Gastroesophageal sphincter (tissue), 4 donors: ENCODE results near the gene TMEM255B. TPM values are rescaled to one million over a fixed set of nuclear protein-coding genes. Genes with fewer than 3 reads are reported as not detected.
A peak's percentile ranks its signal among the peaks of the same experiment; 100 is the strongest.

Source experiments
- ATAC-seq: fragments of 150-250 bp; one replicate; pipeline ENCODE4 v1.9.1; 2016; ENCODE audit warnings: mild to moderate bottlenecking, moderate library complexity
- H3K27ac ChIP-seq, 4 donors: fragments of 200-600 bp; sonication (generic) in 3 of 4; 1 replicate in 3 of 4; 2 replicates in 1 of 4; pipeline ENCODE4 v1.5.1; 2016 to 2019
- H3K27me3 ChIP-seq: fragments of 200-600 bp; sonication (generic); one replicate; pipeline ENCODE4 v1.5.1; 2019
- H3K36me3 ChIP-seq, 2 donors: fragments of 200-600 bp; sonication (generic); one replicate each; pipeline ENCODE4 v1.5.1; 2019; ENCODE audit warnings: control low read depth in 1 of 2
- H3K4me1 ChIP-seq, 3 donors: fragments of 200-600 bp; sonication (generic); 1 replicate in 2 of 3; 2 replicates in 1 of 3; pipeline ENCODE4 v1.5.1; 2016 to 2019; ENCODE audit warnings: control low read depth in 2 of 3
- H3K4me3 ChIP-seq, 2 donors: fragments of 200-600 bp; sonication (generic); one replicate each; pipeline ENCODE4 v1.5.1; 2019; ENCODE audit warnings: mild to moderate bottlenecking in 1 of 2, moderate library complexity in 1 of 2
- H3K9me3 ChIP-seq, 3 donors: fragments of 200-600 bp; sonication (generic); one replicate each; pipeline ENCODE4 v1.5.1; 2017 to 2019; ENCODE audit warnings: control low read depth in 2 of 3
- CTCF ChIP-seq, 4 experiments: fragments of 200-600 bp in 2 of 4; fragments of 450-650 bp in 2 of 4; sonication (generic) in 1 of 4; IDR thresholded peaks; one replicate each; pipeline ENCODE4 v1.5.1; 2017 to 2019; ENCODE audit warnings: antibody characterized with exemption in 4 of 4, mild to moderate bottlenecking in 2 of 4, moderate library complexity in 2 of 4
- EP300 ChIP-seq: sonication (generic); formaldehyde crosslinking; IDR thresholded peaks from one replicate; pipeline ENCODE4 v1.6.1; 2017; ENCODE audit warnings: antibody characterized with exemption, mild to moderate bottlenecking
- POLR2A ChIP-seq, 2 donors: fragments of 450-650 bp; IDR thresholded peaks; one replicate each; pipeline ENCODE4 v1.6.1; 2017; ENCODE audit warnings: antibody characterized with exemption in 2 of 2, mild to moderate bottlenecking in 2 of 2, moderate library complexity in 1 of 2
- POLR2AphosphoS5 ChIP-seq: sonication (generic); formaldehyde crosslinking; IDR thresholded peaks from one replicate; pipeline ENCODE4 v1.6.1; 2017; ENCODE audit warnings: antibody characterized with exemption
- WGBS, 2 donors: methylation state at CpG; one replicate each; pipeline ENCODE4 v1.1.5; 2018; ENCODE audit warnings: low coverage in 1 of 2; 5-methylcytosine and 5-hydroxymethylcytosine counted together
- total RNA-seq, 4 donors: library from RNA; depleted of rRNA; stranded (reverse); fragments of >200 nt; gene quantifications; one replicate each; pipeline ENCODE4 v1.1.0, GENCODE V29; 2016

Gene TMEM255B
- total RNA-seq, 4 donors from 2014 or later, result 4.9 to 13.2 (median 7.8) TPM

- WGBS, 2 donors, result 50 to 61% methylated on average over 15 of the region's 15 CpGs
- Histone ChIP-seq H3K9me3 (no peaks in the 10 kb centered on the region), H3K27me3 (no peaks in the 10 kb centered on the region), H3K36me3 (peaks cover 0 to 39% of the 10 kb centered on the region in 2 donors), H3K4me3 (no peak overlapping the region), H3K27ac (peak overlapping the region in 3 of 4 donors; percentile 90 to 97 (median 91)), H3K4me1 (peaks cover 15 to 96% (median 49%) of the 10 kb centered on the region in 3 donors)
- no peak for TF ChIP-seq POLR2AphosphoS5
- TF ChIP-seq CTCF (IDR thresholded peaks at IDR 0.05), result no peak
- TF ChIP-seq EP300, result no peak
- TF ChIP-seq POLR2A (IDR thresholded peaks at IDR 0.05), result no peak
- no peak for ATAC-seq
These were observed 82.3 kb downstream of the TMEM255B start for GRCh38 chr13:113841353-113841650.

- TF ChIP-seq POLR2A (IDR thresholded peaks at IDR 0.05) (no peak), CTCF (IDR thresholded peaks at IDR 0.05) (no peak), EP300 (no peak), POLR2AphosphoS5 (no peak)
- Histone ChIP-seq H3K9me3 (no peaks in the 10 kb centered on the region), H3K27me3 (no peaks in the 10 kb centered on the region), H3K27ac (peak overlapping the region in 3 of 4 donors; percentile 26 to 91 (median 48)), H3K36me3 (peaks cover 0 to 50% of the 10 kb centered on the region in 2 donors), H3K4me3 (no peak overlapping the region), H3K4me1 (peaks cover 12 to 99% (median 40%) of the 10 kb centered on the region in 3 donors)
- ATAC-seq, result no peak
- 87% methylated on average over 3 of the region's 29 CpGs; no CpG with 5 or more reads in 1 of the 2 donors for WGBS, 2 donors
These were observed 83.5 kb downstream of the TMEM255B start for GRCh38 chr13:113842336-113843062.

- no peaks in the 10 kb centered on the region for H3K9me3 ChIP-seq
- 80% methylated on average over 1 of the region's 30 CpGs; no CpG with 5 or more reads in 1 of the 2 donors for whole genome bisulfite sequencing, 2 donors
- peaks cover 0 to 50% of the 10 kb centered on the region in 2 donors for H3K36me3 ChIP-seq
- H3K27ac ChIP-seq, result peak overlapping the region in 3 of 4 donors; percentile 26 to 91 (median 48)
- TF ChIP-seq CTCF (IDR thresholded peaks at IDR 0.05) (no peak), POLR2AphosphoS5 (no peak), POLR2A (IDR thresholded peaks at IDR 0.05) (no peak), EP300 (no peak)
- H3K4me1 ChIP-seq, result peaks cover 9 to 99% (median 34%) of the 10 kb centered on the region in 3 donors
- no peak overlapping the region for H3K4me3 ChIP-seq
- no peaks in the 10 kb centered on the region for H3K27me3 ChIP-seq
- no peak for ATAC-seq
These were observed 84.1 kb downstream of the TMEM255B start for GRCh38 chr13:113843063-113843654.

- peaks cover 2 to 99% (median 33%) of the 10 kb centered on the region in 3 donors for H3K4me1 ChIP-seq
These were observed 85.0 kb downstream of the TMEM255B start for GRCh38 chr13:113843864-113844556.

More at GRCh38 chr13:113843864-113844556, 85.0 kb downstream of the TMEM255B start:
- Histone ChIP-seq H3K9me3 (no peaks in the 10 kb centered on the region), H3K36me3 (peaks cover 0 to 50% of the 10 kb centered on the region in 2 donors), H3K27ac (peak overlapping the region in 3 of 4 donors; percentile 26 to 91 (median 48)), H3K27me3 (no peaks in the 10 kb centered on the region), H3K4me3 (no peak overlapping the region)
- no peak for ATAC-seq
- TF ChIP-seq EP300 (no peak), CTCF (IDR thresholded peaks at IDR 0.05) (no peak), POLR2A (IDR thresholded peaks at IDR 0.05) (no peak), POLR2AphosphoS5 (no peak)
- WGBS, 2 donors, result 78 to 79% methylated on average over 6 to 21 of the region's 26 CpGs
